Left ventricle myocardium superior (tissue), 1 donor: Measurements from ENCODE around the gene ZFP30. TPM values are rescaled to one million over a fixed set of nuclear protein-coding genes. Genes with fewer than 3 reads are reported as not detected.

Experiments used
- ATAC-seq: fragments of 200-7000 bp; cut with Tn5 transposase; one replicate; pipeline ENCODE4 v1.9.1; 2020; ENCODE audit warnings: mild to moderate bottlenecking, moderate library complexity
- DNase-seq: peaks from one replicate; pipeline ENCODE4 v3.0.0-alpha.2; 2020
- intact Hi-C: fragments of 100-400 bp; cut with micrococcal nuclease; formaldehyde crosslinking; loops from one replicate; pipeline ENCODE4 v1.11.0; 2022
- total RNA-seq: library from RNA; stranded (reverse); fragmentation: NEBNext Ultra II Directional; extraction: Animal tissue kit (Norgen Biotek cat#: 25700); gene quantifications from one replicate; pipeline ENCODE4 v1.2.1, GENCODE V29; 2021
- donor health status: DM: no; HTN: yes; CAD: no; lungs with severe emphysema.

The ZFP30 gene
- total RNA-seq, 1 donor from 2014 or later: 9.3 TPM

DNA sequence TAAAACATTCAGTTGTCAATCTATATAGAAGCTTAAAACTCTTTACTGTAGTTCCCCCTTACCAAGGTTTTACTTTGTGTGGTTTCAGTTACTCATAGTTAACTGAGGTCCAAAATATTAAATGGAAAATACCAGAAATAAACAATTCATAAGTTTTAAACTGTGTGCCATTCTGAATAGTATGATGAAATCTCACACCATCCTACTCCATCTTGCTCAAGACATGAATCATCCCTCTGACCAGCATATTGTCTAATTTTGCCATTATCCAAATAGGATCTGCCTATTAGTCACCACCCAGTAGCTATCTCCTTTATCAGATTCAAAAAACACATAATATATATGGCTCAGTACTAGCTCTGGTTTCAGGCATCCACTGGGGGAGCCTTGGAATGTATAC lies 83.1 kb downstream of the ZFP30 start:
- ATAC-seq (no peak), DNase-seq (no peak)
- intact Hi-C loops: loop anchor here (5.0 kb wide), 1 partner anchor 590 kb away; no protein-coding TSS in a partner anchor

DNA sequence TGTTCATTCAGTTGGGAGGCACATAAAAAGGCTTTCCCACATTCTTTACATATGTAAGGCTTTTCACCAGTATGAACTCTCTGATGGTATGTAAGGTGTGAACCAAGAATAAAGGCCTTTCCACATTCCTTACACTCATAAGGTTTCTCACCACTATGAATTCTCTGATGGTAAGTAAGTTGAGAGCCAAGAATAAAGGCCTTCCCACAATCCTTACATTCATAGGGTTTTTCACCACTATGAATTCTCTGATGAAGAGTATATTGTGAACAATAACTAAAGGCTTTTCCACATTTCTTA lies 89.9 kb downstream of the ZFP30 start:
- intact Hi-C loops: no loop called here
- ATAC-seq: no peak
- no peak for DNase-seq

GRCh38 chr19:37564624-37565369 lies 90.5 kb downstream of the ZFP30 start:
- DNase-seq (no peak), ATAC-seq (no peak)
- intact Hi-C loops: no loop called here

Other genes with a start within 250 kb of the ZFP30 start
- gene ZNF569, start 188.0 kb downstream of the ZFP30 start, total RNA-seq: 6.8 TPM
- gene ZNF570, start 186.1 kb downstream of the ZFP30 start, total RNA-seq: 7.3 TPM
- gene ZNF793, start 148.5 kb downstream of the ZFP30 start, total RNA-seq: 6.4 TPM
- gene ZNF571, start 60.7 kb downstream of the ZFP30 start, total RNA-seq: 3.8 TPM
- 8.8 TPM for gene ZNF540, start 60.6 kb downstream of the ZFP30 start, total RNA-seq
- gene ZNF607, start 64.3 kb upstream of the ZFP30 start, total RNA-seq: 9.3 TPM
- gene ZNF573, start 124.1 kb upstream of the ZFP30 start, total RNA-seq: 10.7 TPM